HL-60 (cell line): ENCODE data around the gene PLXDC2.

Experiments
- GABPA ChIP-seq: IDR thresholded peaks from 2 replicates; pipeline ENCODE4 v1.6.1; 2012; ENCODE audit warnings: low read depth
- POLR2AphosphoS5 ChIP-seq: IDR thresholded peaks from 2 replicates; pipeline ENCODE4 v1.6.1; 2012; ENCODE audit warnings: low read depth
- SPI1 ChIP-seq: IDR thresholded peaks from 2 replicates; pipeline ENCODE4 v1.6.1; 2012; ENCODE audit warnings: low read depth, mild to moderate bottlenecking, borderline replicate concordance
- TF ChIP-seq, protein P1 (sequence below): IDR thresholded peaks from 2 replicates; pipeline ENCODE4 v1.6.1; 2012; ENCODE audit warnings: low read depth; ENCODE audit not compliant: insufficient replicate concordance
- TF ChIP-seq, protein P2 (sequence below): IDR thresholded peaks from one replicate; pipeline ENCODE4 v1.5.1; 2011; ENCODE audit warnings: low read length, control low read depth, inconsistent platforms; ENCODE audit not compliant: insufficient read depth

DNA sequence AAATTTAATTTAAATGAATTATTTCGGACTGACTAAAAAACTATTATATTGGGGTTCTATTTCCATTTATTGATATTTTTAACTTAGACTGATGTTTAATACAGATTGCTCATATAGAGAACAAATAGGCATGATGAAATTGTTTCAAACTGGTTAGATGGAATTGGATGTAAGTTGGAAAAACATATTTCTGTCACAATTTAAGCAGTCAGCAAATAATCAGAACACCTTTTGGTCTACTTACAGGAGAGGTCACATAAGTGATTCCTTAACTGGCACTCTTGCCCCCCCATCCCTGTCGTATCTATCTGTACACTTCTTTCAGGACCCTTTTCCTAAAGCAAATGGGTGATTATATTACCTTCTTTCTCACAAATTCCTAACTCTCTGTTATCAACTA is 138.4 kb downstream of the PLXDC2 start:
- TF ChIP-seq, protein P1, sequence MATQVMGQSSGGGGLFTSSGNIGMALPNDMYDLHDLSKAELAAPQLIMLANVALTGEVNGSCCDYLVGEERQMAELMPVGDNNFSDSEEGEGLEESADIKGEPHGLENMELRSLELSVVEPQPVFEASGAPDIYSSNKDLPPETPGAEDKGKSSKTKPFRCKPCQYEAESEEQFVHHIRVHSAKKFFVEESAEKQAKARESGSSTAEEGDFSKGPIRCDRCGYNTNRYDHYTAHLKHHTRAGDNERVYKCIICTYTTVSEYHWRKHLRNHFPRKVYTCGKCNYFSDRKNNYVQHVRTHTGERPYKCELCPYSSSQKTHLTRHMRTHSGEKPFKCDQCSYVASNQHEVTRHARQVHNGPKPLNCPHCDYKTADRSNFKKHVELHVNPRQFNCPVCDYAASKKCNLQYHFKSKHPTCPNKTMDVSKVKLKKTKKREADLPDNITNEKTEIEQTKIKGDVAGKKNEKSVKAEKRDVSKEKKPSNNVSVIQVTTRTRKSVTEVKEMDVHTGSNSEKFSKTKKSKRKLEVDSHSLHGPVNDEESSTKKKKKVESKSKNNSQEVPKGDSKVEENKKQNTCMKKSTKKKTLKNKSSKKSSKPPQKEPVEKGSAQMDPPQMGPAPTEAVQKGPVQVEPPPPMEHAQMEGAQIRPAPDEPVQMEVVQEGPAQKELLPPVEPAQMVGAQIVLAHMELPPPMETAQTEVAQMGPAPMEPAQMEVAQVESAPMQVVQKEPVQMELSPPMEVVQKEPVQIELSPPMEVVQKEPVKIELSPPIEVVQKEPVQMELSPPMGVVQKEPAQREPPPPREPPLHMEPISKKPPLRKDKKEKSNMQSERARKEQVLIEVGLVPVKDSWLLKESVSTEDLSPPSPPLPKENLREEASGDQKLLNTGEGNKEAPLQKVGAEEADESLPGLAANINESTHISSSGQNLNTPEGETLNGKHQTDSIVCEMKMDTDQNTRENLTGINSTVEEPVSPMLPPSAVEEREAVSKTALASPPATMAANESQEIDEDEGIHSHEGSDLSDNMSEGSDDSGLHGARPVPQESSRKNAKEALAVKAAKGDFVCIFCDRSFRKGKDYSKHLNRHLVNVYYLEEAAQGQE = no peak
- TF ChIP-seq GABPA (no peak), POLR2AphosphoS5 (no peak), SPI1 (no peak)
- TF ChIP-seq, protein P2, sequence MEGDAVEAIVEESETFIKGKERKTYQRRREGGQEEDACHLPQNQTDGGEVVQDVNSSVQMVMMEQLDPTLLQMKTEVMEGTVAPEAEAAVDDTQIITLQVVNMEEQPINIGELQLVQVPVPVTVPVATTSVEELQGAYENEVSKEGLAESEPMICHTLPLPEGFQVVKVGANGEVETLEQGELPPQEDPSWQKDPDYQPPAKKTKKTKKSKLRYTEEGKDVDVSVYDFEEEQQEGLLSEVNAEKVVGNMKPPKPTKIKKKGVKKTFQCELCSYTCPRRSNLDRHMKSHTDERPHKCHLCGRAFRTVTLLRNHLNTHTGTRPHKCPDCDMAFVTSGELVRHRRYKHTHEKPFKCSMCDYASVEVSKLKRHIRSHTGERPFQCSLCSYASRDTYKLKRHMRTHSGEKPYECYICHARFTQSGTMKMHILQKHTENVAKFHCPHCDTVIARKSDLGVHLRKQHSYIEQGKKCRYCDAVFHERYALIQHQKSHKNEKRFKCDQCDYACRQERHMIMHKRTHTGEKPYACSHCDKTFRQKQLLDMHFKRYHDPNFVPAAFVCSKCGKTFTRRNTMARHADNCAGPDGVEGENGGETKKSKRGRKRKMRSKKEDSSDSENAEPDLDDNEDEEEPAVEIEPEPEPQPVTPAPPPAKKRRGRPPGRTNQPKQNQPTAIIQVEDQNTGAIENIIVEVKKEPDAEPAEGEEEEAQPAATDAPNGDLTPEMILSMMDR = no peak
